Spinal cord (tissue), 10 donors: Measurements from ENCODE around the gene MCC. TPM values are rescaled to one million over a fixed set of nuclear protein-coding genes. Genes with fewer than 3 reads are reported as not detected.

Experiments
- DNase-seq, 6 donors: peaks; one replicate each; pipeline versions ENCODE4 v3.0.0 to v3.0.0-alpha.2; 2013 to 2015; ENCODE audit warnings: low spot score in 6 of 6, low read depth in 4 of 6
- H3K27ac ChIP-seq: one replicate; pipeline ENCODE4 v1.5.1; 2013; ENCODE audit warnings: low read depth, low read length, control low read depth
- H3K27me3 ChIP-seq: one replicate; pipeline ENCODE4 v1.6.1; 2013; ENCODE audit warnings: low read length; ENCODE audit not compliant: control insufficient read depth, insufficient read depth
- H3K36me3 ChIP-seq: one replicate; pipeline ENCODE4 v1.6.1; 2013; ENCODE audit warnings: low read length; ENCODE audit not compliant: control insufficient read depth, insufficient read depth
- H3K4me1 ChIP-seq: one replicate; pipeline ENCODE4 v1.6.1; 2013; ENCODE audit warnings: low read length; ENCODE audit not compliant: control insufficient read depth, insufficient read depth
- H3K4me3 ChIP-seq: one replicate; pipeline ENCODE4 v1.5.1; 2013; ENCODE audit warnings: low read depth, low read length, control low read depth
- H3K9me3 ChIP-seq: one replicate; pipeline ENCODE4 v1.6.1; 2013; ENCODE audit warnings: low read length; ENCODE audit not compliant: control insufficient read depth, insufficient read depth
- WGBS: methylation state at CpG from one replicate; pipeline ENCODE4 v1.1.5; 2013; ENCODE audit warnings: missing lambda C conversion rate; ENCODE audit not compliant: insufficient coverage; 5-methylcytosine and 5-hydroxymethylcytosine counted together
- polyA plus RNA-seq, 2 donors: library from polyadenylated mRNA; unstranded; fragments of 120-200 nt; gene quantifications; one replicate each; pipeline ENCODE4 v1.2.1, GENCODE V29; 2013; ENCODE audit not compliant: insufficient read length in 2 of 2
- total RNA-seq, 2 donors: library from RNA; depleted of rRNA in 1 of 2; stranded (reverse); fragments of 120-200 nt in 1 of 2; fragments of >200 nt in 1 of 2; gene quantifications; one replicate each; pipeline versions ENCODE4 v1.2.3 to v1.2.4, GENCODE V29; 2013 to 2014
- donor health status: healthy.

MCC gene
- total and polyA plus RNA-seq, 4 donors = 19.2 to 31.7 (median 26.6) TPM

DNA sequence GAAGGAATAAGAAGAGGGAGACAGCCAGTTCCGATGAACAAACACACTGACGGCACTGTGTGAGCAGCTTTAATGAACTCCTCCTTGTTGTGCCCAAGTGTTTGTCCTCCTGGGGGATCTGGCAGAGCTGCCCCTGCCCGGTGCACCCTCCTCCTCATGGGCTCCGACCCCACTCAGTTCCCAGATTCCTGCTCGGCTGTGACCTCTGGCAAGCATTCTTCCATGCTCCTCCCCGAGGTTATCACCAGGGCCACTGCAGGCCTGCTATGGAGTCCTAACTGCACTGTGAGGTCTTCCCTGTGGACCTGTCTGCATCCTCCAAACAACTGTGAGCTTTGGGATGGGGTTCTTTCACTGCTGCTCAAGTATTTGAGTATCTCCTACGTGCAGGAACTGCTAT lies 369.5 kb downstream of the MCC start:
- Histone ChIP-seq H3K36me3 (no peaks in the 10 kb centered on the region), H3K27ac (peak overlapping the region; percentile 50), H3K27me3 (no peaks in the 10 kb centered on the region), H3K9me3 (no peaks in the 10 kb centered on the region), H3K4me3 (no peak overlapping the region), H3K4me1 (peaks cover 10% of the 10 kb centered on the region)
- DNase-seq = peak in 1 of 6 donors; percentile 39
- WGBS = 20% methylated on average over 6 of the region's 7 CpGs

DNA sequence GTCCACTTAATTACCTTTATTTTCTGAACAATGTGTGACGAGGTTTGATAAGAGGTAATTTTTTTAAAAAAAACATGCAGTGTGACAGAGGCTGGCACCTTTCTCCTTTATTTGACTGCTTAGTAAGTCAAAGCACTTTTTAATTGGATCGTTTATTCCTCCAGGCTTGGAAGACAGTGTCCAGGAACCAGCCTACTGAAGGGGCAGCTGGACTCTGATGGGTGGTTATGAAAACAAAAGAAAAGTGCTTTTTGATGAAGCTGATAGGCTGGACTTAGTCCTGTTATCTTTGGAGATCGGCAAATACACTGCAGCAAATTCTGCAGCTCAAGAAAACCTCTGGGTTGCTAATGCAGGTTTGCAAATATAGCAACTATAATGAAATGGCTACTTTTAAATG lies 370.0 kb downstream of the MCC start:
- Histone ChIP-seq H3K4me3 (no peak overlapping the region), H3K9me3 (no peaks in the 10 kb centered on the region), H3K4me1 (peaks cover 10% of the 10 kb centered on the region), H3K36me3 (no peaks in the 10 kb centered on the region), H3K27me3 (no peaks in the 10 kb centered on the region), H3K27ac (peak overlapping the region; percentile 50)
- 36% methylated on average over 1 of the region's 3 CpGs for WGBS
- DNase-seq = peak in 2 of 6 donors; percentile 36 to 57

DNA sequence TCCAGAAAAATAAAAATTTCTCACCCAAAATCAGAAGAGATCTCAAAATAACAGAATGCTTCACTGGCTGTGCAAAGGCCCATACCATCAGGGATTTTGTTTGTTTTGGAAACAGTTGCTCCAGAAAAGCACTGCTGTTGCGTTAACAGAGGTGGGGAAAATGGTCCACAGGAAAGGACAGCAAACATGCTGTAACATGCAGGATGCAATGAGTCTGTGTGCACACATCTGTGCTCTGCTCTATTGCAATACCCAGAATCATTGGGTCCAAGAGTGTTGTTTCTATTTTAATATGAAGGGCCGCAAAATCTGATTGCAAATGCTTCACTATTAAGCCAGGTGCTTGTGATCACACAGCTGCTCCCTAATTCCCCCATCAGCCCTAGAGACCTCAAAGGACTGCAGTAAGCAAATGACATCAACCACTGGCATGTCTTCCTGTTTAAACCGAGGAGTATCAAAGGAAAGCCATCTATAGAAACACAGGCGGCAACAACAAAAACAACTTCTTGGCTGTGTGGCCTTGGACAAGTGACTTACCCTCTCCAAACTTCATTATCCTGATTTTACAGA lies 370.6 kb downstream of the MCC start:
- peak in 2 of 6 donors; percentile 48 to 79 for DNase-seq
- no peaks in the 10 kb centered on the region for H3K27me3 ChIP-seq
- no peaks in the 10 kb centered on the region for H3K36me3 ChIP-seq
- no peak overlapping the region for H3K27ac ChIP-seq
- WGBS = 80% methylated on average over 2 of the region's 4 CpGs
- H3K4me1 ChIP-seq = peaks cover 10% of the 10 kb centered on the region
- H3K9me3 ChIP-seq = no peaks in the 10 kb centered on the region
- H3K4me3 ChIP-seq = no peak overlapping the region

DNA sequence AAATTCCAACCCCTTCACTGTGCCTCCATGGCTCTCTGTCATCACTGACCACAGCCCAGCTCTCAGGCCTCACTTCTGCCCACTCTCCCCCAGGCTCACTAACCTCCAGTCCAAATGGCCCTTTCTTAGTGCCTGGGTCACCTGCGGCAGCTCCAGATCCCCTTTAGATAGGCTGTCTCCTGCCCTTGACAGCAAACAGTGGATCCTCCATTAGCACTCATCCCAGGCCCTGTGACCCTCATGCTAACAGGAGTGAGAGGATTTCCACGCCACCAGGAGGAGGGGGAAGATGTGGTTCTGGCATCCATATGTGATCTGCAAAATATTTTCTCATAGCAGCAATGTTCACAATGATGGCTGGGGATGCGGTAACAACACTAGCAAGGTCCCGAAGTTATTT lies 372.3 kb downstream of the MCC start:
- H3K9me3 ChIP-seq = no peaks in the 10 kb centered on the region
- H3K27ac ChIP-seq = no peak overlapping the region
- no peaks in the 10 kb centered on the region for H3K36me3 ChIP-seq
- peaks cover 10% of the 10 kb centered on the region for H3K4me1 ChIP-seq
- H3K4me3 ChIP-seq = no peak overlapping the region
- WGBS = 100% methylated on average over 1 of the region's 4 CpGs
- no peaks in the 10 kb centered on the region for H3K27me3 ChIP-seq
- no peak for DNase-seq

DNA sequence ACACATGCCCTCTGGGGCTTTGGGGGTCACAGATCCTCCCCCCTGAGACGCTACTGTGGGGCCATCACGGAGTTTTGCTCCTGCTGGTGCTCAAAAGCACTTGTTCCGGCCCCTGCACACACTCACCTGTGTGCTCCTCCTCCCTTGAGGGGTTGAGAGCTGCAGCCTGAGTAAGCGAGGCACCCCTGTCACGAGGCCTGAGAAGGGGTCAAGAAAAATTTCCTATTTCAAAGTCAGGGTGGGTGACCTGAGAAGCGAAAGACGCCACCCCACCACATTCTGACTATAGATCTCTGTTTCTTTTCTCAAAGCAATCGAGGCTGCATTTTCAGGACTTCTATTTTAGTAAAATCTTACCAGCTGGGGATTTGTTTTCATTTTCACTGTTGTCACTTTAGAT lies 373.2 kb downstream of the MCC start:
- no peak for DNase-seq
- Histone ChIP-seq H3K4me3 (no peak overlapping the region), H3K27me3 (no peaks in the 10 kb centered on the region), H3K9me3 (no peaks in the 10 kb centered on the region), H3K27ac (no peak overlapping the region), H3K4me1 (peaks cover 10% of the 10 kb centered on the region), H3K36me3 (no peaks in the 10 kb centered on the region)
- WGBS = 72% methylated on average over 4 of the region's 8 CpGs

DNA sequence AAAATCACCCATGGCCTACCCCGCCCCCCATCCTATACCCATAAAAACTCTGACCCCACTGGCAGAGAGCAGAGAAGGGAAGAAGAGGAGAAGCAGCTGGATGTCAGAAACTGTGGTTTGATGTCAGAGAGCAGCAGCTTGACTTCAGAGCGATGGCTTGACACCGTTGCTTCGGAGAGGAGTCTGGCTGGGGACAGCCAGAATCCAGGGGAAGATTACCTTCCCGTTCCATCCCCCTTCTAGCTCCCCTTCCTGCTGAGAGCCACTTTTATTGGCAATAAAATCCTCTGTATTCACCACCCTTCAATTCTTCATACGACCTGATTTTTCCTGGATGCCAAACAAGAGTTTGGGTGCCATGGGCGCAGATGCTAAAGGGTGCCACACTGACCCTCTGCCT lies 373.7 kb downstream of the MCC start:
- H3K27me3 ChIP-seq = no peaks in the 10 kb centered on the region
- H3K4me1 ChIP-seq = peaks cover 10% of the 10 kb centered on the region
- H3K4me3 ChIP-seq = no peak overlapping the region
- H3K36me3 ChIP-seq = no peaks in the 10 kb centered on the region
- H3K9me3 ChIP-seq = no peaks in the 10 kb centered on the region
- no peak overlapping the region for H3K27ac ChIP-seq
- DNase-seq = no peak
- WGBS = 91% methylated on average over 6 of the region's 7 CpGs

DNA sequence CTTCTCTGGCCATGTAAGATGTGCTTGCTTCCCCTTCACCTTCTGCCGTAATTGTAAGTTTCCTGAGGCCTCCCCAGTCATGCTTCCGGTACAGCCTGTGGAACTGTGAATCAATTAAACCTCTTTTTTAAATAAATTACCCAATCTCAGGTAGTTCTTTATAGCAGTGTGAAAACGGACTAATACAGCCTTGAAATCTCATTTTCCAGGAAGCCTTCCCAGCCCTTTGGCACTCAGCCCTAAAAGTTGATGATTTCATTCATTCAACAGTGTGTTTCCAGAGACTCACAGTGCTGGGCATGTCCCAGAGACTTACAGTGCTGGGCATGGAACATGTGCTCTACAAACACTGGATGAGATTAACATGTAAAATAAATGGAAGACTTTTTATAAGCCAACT lies 375.8 kb downstream of the MCC start:
- WGBS = 80% methylated on average over 1 of the region's 3 CpGs
- Histone ChIP-seq H3K9me3 (no peaks in the 10 kb centered on the region), H3K36me3 (no peaks in the 10 kb centered on the region), H3K27me3 (no peaks in the 10 kb centered on the region), H3K4me1 (peaks cover 4% of the 10 kb centered on the region), H3K27ac (no peak overlapping the region), H3K4me3 (no peak overlapping the region)
- no peak for DNase-seq

DNA sequence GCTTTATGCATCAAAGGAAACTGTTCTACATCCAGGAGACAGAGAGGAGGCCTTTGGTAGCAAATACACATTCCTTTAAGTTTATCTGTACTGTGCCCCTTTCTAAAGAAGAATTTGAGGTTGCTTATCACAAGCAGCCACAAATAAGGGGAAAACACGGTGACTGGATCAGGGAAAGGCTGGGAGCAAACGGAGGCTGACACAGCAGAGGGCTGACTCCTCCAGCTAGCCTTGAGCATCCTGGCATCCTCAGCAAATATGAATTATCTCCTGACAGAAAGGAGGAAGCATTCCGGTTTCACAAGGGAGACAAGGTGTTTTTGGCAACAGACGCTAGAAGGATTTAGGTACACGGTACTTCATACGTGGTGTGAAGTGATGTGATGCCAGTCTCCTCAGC lies 378.1 kb downstream of the MCC start:
- Histone ChIP-seq H3K4me3 (no peak overlapping the region), H3K36me3 (no peaks in the 10 kb centered on the region), H3K4me1 (peaks cover 4% of the 10 kb centered on the region), H3K27me3 (no peaks in the 10 kb centered on the region), H3K27ac (no peak overlapping the region), H3K9me3 (no peaks in the 10 kb centered on the region)
- WGBS = 92% methylated on average over 2 of the region's 6 CpGs
- DNase-seq = no peak

DNA sequence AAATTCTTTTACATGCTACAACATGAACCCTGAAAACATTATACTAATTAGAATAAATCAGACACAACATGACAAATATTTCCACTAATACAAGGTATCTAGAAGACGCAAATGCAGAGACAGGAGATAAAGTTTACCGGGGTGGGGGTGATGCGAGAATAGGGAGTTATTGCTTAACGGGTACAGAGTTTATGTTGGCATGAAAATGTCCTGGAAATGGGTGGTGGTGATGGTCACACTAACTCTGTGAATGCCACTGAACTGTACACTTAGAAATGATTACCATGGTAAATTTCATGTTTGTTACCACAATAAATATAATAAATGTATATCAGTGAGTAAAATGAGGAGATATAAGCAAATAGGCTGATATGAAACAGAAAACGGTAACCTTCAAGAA lies 378.9 kb downstream of the MCC start:
- Histone ChIP-seq H3K27ac (no peak overlapping the region), H3K9me3 (no peaks in the 10 kb centered on the region), H3K27me3 (no peaks in the 10 kb centered on the region), H3K4me3 (no peak overlapping the region), H3K4me1 (peaks cover 4% of the 10 kb centered on the region), H3K36me3 (no peaks in the 10 kb centered on the region)
- no peak for DNase-seq
- WGBS = 80% methylated on average over 1 of the region's 5 CpGs

DNA sequence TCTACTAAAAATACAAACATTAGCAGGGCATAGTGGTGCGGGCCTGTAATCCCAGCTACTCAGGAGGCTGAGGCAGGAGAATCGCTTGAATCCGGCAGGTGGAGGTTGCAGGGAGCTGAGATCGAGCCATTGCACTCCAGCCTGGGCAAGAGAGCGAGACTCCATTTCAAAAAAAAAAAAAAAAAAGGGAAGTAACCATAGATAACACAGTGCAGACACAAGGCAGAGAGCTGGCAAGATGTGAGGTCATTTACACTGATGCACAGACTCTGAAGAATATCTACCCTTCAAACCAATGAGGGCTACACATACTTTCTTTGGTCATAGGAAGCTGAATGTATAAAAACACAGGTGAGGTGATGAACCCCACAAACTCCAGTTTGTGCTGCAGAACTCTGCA lies 379.8 kb downstream of the MCC start:
- 100% methylated on average over 3 of the region's 5 CpGs for WGBS
- H3K27me3 ChIP-seq = no peaks in the 10 kb centered on the region
- H3K36me3 ChIP-seq = no peaks in the 10 kb centered on the region
- peaks cover 4% of the 10 kb centered on the region for H3K4me1 ChIP-seq
- H3K27ac ChIP-seq = no peak overlapping the region
- DNase-seq = no peak
- H3K9me3 ChIP-seq = no peaks in the 10 kb centered on the region
- H3K4me3 ChIP-seq = no peak overlapping the region
